ENCODE measurements around the gene STOX2.

GRCh38 chr4:183918696-183919095 lies 13.6 kb downstream of the STOX2 start:
- TF ChIP-seq NFRKB (IDR thresholded peaks at IDR 0.05), result no peak
- no peak for TF ChIP-seq HDGF (IDR thresholded peaks at IDR 0.05; ENCODE audit: borderline replicate concordance)
- TF ChIP-seq SP1 (IDR thresholded peaks at IDR 0.05), result no peak
- TF ChIP-seq L3MBTL2 (conservative IDR thresholded peaks at IDR 0.05), result no peak
- no peak for TF ChIP-seq CTBP1 (IDR thresholded peaks at IDR 0.05; ENCODE audit: borderline replicate concordance)
- TF ChIP-seq BHLHE40 (IDR thresholded peaks at IDR 0.05; ENCODE audit: borderline replicate concordance), result no peak

All from HEK293T (cell line).